GM18519 (cell line): ENCODE measurements around the gene FZR1.

Experiments used
- ATAC-seq: cut with Tn5 transposase; IDR thresholded peaks from one replicate; pipeline ENCODE4 v1.9.1; 2021; ENCODE audit warnings: mild to moderate bottlenecking, moderate library complexity; ENCODE audit not compliant: unreplicated experiment, low FRiP score

Gene FZR1

GRCh38 chr19:3471954-3472655 is 34.0 kb upstream of the FZR1 start:
- ATAC-seq: no peak

DNA sequence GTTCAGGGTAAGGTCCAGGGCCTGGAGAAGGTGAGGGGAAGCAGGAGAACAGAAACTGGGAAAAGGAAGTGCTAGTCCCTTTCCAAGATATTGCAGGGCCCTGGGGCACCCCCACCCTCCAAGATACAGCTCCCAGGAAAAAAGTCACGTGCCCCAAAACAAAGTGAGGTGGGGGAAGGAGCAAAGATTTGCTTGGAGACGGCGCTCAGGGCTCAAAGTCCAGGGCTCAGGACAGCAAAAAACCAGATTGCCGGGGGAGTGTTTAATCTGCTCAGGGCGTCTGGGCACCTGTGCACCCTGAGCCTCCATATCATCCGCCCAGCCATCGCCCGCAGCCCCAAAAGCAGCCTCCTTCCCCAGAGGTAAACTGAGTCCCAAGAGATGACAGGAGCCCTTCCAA is 32.1 kb upstream of the FZR1 start:
- no peak for ATAC-seq

DNA sequence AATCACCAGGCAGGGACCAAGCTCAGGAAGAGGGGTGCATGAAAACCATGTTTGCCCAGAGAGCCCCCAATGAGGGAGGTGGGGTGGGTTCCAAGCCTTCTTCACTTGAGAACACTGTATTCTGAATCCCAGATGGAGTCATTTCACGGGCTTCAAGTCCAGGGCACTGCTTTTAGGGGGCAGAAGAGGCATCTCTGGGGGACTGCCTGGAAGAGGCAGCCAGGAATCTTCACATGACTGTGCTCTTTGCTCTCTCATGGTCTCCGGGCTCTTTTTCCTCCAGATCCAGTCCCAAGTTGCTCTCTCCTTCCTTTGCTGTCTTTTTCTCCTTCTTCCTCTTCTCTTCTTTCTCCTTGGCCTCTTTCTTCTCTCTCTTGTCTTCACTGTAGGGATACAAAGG is 31.5 kb upstream of the FZR1 start:
- ATAC-seq: no peak

DNA sequence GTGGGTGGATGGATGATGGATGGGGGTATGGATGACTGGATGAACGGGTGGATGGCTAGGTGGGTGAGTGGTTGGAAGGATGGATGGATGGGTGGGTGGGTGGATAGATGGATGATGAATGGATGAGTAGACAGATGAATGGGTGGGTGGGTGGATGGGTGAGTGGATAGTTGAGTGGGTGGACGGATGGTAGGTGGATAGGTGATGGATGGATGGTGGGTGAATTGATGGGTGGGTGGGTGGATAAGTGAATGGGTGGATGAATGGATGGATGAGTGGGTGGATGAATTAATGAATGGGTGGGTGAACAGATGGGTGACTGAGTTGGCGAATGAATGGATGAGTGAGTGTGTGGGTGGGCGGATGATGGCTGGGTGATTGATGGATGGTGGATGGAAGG is 30.7 kb upstream of the FZR1 start:
- ATAC-seq: no peak

- ATAC-seq: no peak
Measured at GRCh38 chr19:3476830-3477229, 29.3 kb upstream of the FZR1 start.

GRCh38 chr19:3477506-3477905 is 28.6 kb upstream of the FZR1 start:
- ATAC-seq: no peak

GRCh38 chr19:3477951-3478350 is 28.2 kb upstream of the FZR1 start:
- no peak for ATAC-seq

GRCh38 chr19:3478409-3479176 is 27.5 kb upstream of the FZR1 start:
- no peak for ATAC-seq

- ATAC-seq: no peak
Measured at GRCh38 chr19:3479177-3479833, 26.8 kb upstream of the FZR1 start.

DNA sequence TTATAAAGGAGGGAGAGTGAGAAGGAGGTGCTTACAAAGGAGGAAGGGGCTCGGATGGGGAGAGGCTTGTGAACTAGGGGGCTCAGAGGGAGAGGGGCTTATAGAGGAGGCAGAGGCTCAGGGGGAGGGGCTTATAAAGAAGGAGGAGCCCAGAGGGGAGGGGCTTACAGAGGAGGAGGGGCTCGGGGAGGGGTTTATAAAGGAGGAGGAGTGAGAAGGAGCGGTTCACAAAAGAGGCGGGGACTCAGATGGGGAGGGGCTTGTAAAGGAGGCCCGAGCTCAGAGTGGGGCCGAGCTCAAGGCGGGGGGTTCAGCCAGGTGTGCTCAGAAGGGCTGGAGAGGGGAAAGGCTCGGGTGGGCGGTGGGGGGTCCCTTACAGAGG is 26.3 kb upstream of the FZR1 start:
- ATAC-seq: no peak

DNA sequence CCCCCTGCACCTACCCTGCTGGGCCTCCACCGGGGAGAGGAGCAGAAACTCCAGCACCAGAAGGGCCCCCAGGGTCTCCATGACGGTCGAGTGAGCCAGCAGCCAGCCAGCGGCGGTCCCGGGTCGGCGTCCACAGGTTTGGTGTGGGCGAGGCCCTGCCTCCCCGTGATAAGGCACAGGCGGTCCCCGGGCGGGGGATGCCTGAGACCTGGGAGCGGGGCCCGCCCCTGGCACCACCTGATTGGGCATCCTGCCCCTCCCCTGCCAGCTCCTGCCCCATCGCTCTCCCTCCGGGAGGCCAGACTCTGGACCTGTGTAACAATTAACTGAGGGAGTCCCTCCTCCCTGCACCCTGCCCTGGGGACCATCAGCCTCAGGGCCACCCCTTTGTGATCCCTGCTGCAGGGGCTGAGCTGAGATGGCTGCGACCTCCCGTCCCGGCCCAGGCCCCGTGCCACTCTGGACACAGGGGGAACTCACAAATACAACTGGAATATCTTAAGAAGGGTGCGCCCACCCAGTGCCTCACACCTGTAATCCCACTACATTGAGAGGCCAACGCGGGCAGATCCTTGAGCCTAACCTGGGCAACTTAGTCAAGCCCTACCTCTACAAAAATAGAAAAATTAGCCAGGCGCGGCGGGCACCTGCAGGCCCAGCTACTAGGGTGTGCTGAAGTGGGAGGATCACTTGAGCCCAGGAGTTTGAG is 25.6 kb upstream of the FZR1 start, which contains the start of gene SMIM24:
TSS of gene SMIM24 (minus strand) at position 143 of the 709 bp plus-strand sequence. CDS start at position 81, 62 bp downstream.
- no peak for ATAC-seq

- ATAC-seq: no peak
Measured at GRCh38 chr19:3481241-3482090, 24.6 kb upstream of the FZR1 start.

DNA sequence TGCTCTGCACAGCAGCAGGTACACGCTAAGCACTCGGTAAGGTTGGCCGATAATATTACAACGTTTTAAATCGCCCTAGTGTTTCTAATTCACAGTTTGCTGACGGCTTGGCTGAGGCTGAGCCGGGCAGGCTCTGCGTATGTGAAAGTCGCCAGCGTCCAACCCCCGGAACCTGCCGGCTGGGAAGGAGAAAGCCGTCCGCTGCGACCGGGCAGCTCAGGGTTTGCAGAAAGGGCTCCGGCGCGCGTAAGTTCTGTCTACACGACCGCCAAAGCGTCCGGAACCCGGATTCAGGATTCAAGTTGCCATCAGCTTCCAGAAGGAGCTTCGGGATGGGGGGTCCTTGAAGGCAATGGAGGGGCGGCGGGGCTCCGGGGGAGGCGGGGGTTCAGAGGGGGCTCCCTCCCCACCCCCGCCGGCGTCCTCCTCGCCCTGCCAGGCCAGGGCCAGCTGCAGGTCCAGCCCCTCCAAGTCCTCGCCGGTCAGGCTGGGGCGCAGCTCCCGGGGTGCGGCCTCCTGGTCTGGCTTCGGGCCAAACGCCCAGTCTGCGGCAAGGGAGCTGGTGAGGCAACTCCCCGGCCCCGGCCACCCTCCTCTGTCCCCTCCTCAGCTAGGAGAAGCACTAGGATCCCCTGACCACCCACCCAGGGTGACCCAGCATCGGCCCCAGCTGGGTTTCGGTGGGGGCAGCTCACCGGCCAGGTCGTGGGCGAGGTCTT is 23.4 kb upstream of the FZR1 start:
- no peak for ATAC-seq

DNA sequence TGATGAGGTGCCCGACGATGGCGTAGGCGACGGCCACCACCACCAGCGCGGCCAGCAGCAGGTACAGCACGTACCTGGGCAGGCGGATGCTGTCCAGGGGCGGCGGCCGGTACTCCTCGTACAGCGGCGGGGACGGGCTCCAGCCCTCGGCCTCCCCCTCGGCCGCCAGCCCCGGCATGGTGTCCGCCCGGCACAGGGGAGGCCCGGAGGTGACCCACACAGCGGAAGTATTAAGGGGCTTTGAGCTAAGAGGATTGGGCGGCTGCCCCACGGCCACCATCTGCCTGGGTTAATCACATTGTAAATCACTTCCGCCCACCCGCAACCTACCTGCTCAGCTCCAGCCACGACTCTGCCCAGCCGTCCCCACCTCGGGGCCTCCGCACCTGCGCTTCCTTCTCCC is 22.9 kb upstream of the FZR1 start, which contains the start of gene SMIM44:
TSS of gene SMIM44 (minus strand) at position 216 of the 403 bp plus-strand sequence. CDS start at position 178, 38 bp downstream.
- ATAC-seq: no peak

DNA sequence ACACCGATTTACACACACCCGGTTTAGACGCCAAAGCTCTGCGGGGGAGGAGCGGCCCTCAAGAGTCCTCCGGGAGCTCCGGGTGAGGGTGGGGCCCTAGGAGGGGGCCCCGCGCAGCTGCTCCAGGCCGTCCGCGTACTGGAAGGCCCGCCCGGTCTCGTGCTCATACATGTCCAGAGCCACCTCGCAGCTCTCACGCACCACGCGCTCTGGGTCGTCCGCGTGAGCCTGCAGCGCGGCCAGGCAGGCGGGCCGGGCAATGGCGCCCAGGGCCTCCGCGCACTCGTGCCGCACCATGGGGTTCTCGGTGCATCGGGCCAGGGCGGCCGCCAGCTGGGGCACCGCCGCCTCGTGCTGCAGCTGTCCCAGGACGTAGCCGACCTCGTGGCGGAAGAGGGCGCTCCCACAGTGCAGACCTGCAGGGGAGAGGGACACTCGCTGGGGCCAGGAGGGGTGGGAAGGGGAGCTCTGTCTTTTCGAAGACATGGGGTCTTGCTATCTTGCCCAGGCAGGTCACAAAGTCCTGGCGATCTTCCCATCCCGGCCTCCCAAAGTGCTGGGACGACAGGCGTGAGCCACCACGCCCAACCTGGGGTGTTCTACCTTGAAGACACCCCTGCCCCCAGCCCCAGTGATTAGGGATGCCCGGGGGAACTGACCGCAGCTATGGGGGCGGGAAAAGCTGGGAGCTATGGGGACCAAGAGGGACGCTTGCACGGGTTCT is 14.6 kb upstream of the FZR1 start:
- ATAC-seq: no peak

- no peak for ATAC-seq
Measured at GRCh38 chr19:3492131-3492839, 13.8 kb upstream of the FZR1 start.

DNA sequence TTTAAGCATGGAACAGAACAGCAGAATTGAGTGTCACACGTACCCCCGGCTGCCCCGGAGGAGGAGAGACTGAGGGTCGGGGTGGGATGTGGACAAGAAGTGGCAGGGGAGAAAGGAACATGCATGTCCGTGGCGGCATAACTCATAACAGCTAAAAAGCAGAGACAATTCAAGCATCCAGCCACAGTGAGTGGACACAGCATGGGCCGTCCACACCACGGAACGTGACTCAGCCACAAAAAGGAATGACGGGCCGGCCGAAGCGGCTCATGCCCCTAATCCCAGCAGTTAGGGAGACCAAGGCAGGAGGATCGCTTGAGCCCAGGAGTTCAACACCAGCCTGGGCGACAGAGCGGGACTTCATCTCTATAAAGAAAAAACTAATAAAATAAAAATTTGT is 13.2 kb upstream of the FZR1 start:
- no peak for ATAC-seq

- ATAC-seq: no peak
Measured at GRCh38 chr19:3493651-3494050, 12.5 kb upstream of the FZR1 start.
